ENCODE results near the gene USP36. TPM values are rescaled to one million over a fixed set of nuclear protein-coding genes. Genes with fewer than 3 reads are reported as not detected.
"Not testable (repeated sequence)": the region's sequence is repeated elsewhere in the genome, so short reads cannot be mapped to it uniquely, and the experiment has no call there.

USP36 gene
- total RNA-seq, 1 donor from 2014 or later = 54.1 TPM

- TF ChIP-seq, protein P1, sequence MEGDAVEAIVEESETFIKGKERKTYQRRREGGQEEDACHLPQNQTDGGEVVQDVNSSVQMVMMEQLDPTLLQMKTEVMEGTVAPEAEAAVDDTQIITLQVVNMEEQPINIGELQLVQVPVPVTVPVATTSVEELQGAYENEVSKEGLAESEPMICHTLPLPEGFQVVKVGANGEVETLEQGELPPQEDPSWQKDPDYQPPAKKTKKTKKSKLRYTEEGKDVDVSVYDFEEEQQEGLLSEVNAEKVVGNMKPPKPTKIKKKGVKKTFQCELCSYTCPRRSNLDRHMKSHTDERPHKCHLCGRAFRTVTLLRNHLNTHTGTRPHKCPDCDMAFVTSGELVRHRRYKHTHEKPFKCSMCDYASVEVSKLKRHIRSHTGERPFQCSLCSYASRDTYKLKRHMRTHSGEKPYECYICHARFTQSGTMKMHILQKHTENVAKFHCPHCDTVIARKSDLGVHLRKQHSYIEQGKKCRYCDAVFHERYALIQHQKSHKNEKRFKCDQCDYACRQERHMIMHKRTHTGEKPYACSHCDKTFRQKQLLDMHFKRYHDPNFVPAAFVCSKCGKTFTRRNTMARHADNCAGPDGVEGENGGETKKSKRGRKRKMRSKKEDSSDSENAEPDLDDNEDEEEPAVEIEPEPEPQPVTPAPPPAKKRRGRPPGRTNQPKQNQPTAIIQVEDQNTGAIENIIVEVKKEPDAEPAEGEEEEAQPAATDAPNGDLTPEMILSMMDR (IDR thresholded peaks at IDR 0.05; ENCODE audit: unreplicated experiment) = no peak
- Mint-ChIP-seq H3K4me1 (ENCODE audit: low read depth) (peaks cover 27% of the 10 kb centered on the region), H3K9me3 (ENCODE audit: low read depth) (no peaks in the 10 kb centered on the region), H3K36me3 (ENCODE audit: insufficient read depth) (no peaks in the 10 kb centered on the region), H3K27me3 (no peaks in the 10 kb centered on the region), H3K4me3 (ENCODE audit: low read depth) (no peak overlapping the region), H3K27ac (no peak overlapping the region)
- DNase-seq (ENCODE audit: low spot score, unreplicated experiment) = no peak
Measured at GRCh38 chr17:78759203-78759968, 81.2 kb downstream of the USP36 start.

- Mint-ChIP-seq H3K4me1 (ENCODE audit: low read depth) (peaks cover 33% of the 10 kb centered on the region), H3K27me3 (no peaks in the 10 kb centered on the region), H3K27ac (no peak overlapping the region), H3K36me3 (ENCODE audit: insufficient read depth) (no peaks in the 10 kb centered on the region), H3K9me3 (ENCODE audit: low read depth) (no peaks in the 10 kb centered on the region), H3K4me3 (ENCODE audit: low read depth) (no peak overlapping the region)
- DNase-seq (ENCODE audit: low spot score, unreplicated experiment) = no peak
- TF ChIP-seq, protein P1 (IDR thresholded peaks at IDR 0.05; ENCODE audit: unreplicated experiment) = no peak
Measured at GRCh38 chr17:78753316-78754250, 87.0 kb downstream of the USP36 start.

GRCh38 chr17:78751447-78752161 is 89.0 kb downstream of the USP36 start:
- Mint-ChIP-seq H3K4me3 (ENCODE audit: low read depth) (peak overlapping the region; percentile 14), H3K27ac (peak overlapping the region; percentile 82), H3K27me3 (no peaks in the 10 kb centered on the region), H3K36me3 (ENCODE audit: insufficient read depth) (no peaks in the 10 kb centered on the region), H3K4me1 (ENCODE audit: low read depth) (peaks cover 38% of the 10 kb centered on the region), H3K9me3 (ENCODE audit: low read depth) (no peaks in the 10 kb centered on the region)
- TF ChIP-seq, protein P1 (IDR thresholded peaks at IDR 0.05; ENCODE audit: unreplicated experiment) = no peak
- DNase-seq (ENCODE audit: low spot score, unreplicated experiment) = no peak

GRCh38 chr17:78751000-78751399 is 89.6 kb downstream of the USP36 start:
- DNase-seq (ENCODE audit: low spot score, unreplicated experiment); H3K4me3 Mint-ChIP-seq (ENCODE audit: low read depth); H3K36me3 Mint-ChIP-seq (ENCODE audit: insufficient read depth); H3K9me3 Mint-ChIP-seq (ENCODE audit: low read depth); H3K27me3 Mint-ChIP-seq: not testable (repeated sequence)
- peak overlapping the region; percentile 60 for H3K27ac Mint-ChIP-seq
- peaks cover 42% of the 10 kb centered on the region for H3K4me1 Mint-ChIP-seq (ENCODE audit: low read depth)

DNA sequence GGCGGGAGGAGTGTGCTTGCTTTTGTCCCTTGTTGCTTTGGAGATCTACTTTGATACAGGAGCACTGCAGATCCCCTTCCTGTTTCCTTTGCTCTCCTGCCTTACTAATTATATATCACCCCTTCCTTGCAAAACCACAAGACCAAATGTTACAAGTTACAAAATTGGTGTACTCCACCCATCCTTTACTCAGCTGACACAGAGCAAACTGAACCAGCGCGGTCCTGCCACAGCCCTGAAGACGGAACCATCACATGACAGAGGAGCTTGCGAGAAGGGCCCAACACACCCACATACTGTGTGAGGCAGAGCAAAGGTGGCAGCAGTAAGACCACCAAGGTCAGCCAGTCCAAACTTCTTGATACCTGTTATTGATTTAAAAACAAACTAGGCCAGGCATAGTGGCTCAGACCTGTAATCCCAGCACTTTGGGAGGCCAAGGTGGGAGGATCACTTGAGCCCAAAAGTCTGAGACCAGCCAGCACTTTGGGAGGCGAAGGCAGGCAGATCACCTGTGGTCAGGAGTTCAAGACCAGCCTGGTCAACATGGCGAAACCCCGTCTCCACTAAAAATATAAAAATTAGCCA is 91.8 kb downstream of the USP36 start:
- Mint-ChIP-seq H3K27me3 (no peaks in the 10 kb centered on the region), H3K36me3 (ENCODE audit: insufficient read depth) (no peaks in the 10 kb centered on the region), H3K4me3 (ENCODE audit: low read depth) (peak overlapping the region; percentile 22), H3K4me1 (ENCODE audit: low read depth) (peaks cover 54% of the 10 kb centered on the region), H3K27ac (peak overlapping the region; percentile 93), H3K9me3 (ENCODE audit: low read depth) (no peaks in the 10 kb centered on the region)
- TF ChIP-seq, protein P1 (IDR thresholded peaks at IDR 0.05; ENCODE audit: unreplicated experiment) = no peak
- no peak for DNase-seq (ENCODE audit: low spot score, unreplicated experiment)
